ENCODE measurements around the gene FUT3.
A peak's percentile ranks its signal among the peaks of the same experiment; 100 is the strongest.

FUT3 gene

GRCh38 chr19:5823579-5824281 is 27.5 kb downstream of the FUT3 start:
- ATAC-seq: no peak

DNA sequence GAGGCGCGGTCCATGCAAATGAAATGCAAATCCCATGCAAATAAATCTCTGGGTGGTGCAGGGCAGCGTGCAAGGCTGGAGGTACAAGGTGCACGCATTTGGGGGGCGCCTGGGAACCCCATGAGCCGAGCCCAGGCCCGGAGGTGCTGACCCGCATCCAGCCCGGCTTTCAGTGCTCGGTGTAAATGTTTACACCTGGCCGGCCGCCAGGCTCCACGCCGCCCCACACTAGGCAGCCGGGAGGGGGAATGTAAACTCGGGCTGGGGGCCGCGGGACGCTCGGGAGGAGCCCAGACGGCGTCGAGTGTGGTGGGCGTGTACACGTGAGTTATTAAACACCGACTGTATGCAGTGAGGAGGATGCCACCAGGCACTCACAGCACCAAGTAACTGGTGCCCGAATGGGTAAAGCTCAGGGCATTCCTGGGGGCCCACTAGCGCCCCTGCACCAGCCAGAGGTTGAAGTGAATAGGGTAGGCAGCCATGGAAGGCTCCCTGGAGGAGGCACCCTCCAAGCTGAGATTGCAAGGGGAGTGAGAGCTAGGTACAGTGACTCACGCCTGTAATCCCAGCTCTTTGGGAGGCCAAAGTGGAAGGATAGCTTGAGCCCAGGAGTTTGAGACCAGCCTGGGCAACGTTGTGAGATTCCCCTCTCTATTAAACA is 28.9 kb downstream of the FUT3 start:
- ATAC-seq: no peak

- no peak for ATAC-seq
Observed at GRCh38 chr19:5821521-5822180, 29.6 kb downstream of the FUT3 start.

- ATAC-seq: no peak
Observed at GRCh38 chr19:5820785-5821184, 30.5 kb downstream of the FUT3 start.

DNA sequence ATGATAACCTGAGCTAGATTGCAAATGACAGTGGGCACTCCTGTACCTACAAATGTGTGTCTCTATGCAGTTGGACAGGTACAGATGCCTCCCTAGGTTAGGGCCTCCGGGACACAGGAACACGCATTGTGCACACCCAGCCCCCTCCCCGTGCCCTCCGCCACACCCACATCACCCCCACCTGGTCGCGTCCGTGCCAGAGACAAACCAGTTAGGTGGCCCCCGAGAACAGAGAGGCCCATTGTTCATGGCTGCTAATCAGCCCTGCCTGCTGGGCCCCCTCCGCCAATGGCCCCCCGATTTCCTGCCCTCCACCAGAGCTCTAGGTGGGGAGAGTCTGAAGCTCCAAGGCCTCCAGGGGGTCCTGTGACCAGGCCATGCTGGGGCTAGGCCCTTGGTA is 32.7 kb downstream of the FUT3 start:
- no peak for ATAC-seq

DNA sequence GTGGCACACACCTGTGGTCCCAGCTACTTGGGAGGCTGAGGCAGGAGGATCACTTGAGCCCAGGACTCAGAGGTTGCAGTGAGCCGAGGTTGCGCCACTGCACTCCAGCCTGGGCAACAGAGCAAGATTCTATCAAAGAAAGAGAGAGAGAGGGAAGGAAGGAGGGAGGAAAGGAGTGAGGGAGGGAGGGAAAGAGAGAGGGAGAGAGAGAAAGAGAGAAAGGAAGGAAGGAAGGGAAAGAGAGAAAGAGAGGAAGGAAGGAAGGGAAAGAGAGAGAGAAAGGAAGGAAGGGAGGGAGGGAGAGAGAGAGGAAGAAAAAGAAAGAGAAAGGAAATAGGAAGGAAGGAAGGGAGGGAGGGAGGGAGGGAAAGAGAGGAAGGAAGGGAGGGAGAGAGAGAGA is 34.0 kb downstream of the FUT3 start:
- ATAC-seq: no peak

GRCh38 chr19:5814852-5815246 is 36.4 kb downstream of the FUT3 start:
- no peak for ATAC-seq

GRCh38 chr19:5814123-5814851 is 37.0 kb downstream of the FUT3 start:
- ATAC-seq: no peak

- no peak for ATAC-seq
Observed at GRCh38 chr19:5811117-5811516, 40.1 kb downstream of the FUT3 start.

DNA sequence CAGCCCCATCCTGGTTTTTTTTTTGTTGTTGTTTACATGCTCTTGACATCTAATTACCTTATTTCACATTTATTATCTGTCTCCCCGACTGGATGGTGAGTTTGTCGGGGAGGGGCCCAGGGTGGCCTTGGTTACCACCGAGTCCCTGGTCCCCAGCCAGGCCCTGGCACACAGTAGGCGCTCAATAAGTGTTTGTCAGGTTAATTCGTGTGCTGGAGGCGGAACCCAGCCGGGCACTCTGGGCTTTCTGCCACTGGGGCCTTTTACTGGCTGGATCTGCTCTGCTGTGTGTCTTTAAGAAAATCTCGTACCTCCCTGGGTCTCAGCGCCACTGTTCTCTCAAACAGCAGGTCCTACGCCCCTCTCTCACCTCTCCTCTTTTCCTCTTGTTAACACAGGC is 41.8 kb downstream of the FUT3 start:
- no peak for ATAC-seq

DNA sequence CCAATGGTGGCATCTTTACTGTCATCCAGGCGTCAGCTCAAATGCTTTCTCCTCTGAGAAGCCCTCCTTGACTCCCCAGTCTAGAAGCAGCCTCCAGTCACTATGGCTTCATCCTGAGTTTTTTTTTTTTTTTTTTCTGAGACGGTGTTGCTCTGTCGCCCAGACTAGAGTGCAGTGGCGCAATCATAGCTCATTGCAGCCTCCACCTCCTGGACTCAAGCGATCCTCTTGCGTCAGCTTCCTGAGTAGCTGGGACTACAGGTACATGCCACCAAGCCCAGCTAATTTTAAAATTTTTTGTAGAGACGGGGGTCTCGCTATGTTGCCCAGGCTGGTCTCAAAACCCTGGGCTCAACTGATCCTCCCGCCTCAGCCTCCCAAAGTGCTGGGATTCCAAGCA is 42.2 kb downstream of the FUT3 start:
- no peak for ATAC-seq

- no peak for ATAC-seq
Observed at GRCh38 chr19:5808120-5808816, 43.0 kb downstream of the FUT3 start.

GRCh38 chr19:5806905-5807304 is 44.3 kb downstream of the FUT3 start:
- no peak for ATAC-seq

DNA sequence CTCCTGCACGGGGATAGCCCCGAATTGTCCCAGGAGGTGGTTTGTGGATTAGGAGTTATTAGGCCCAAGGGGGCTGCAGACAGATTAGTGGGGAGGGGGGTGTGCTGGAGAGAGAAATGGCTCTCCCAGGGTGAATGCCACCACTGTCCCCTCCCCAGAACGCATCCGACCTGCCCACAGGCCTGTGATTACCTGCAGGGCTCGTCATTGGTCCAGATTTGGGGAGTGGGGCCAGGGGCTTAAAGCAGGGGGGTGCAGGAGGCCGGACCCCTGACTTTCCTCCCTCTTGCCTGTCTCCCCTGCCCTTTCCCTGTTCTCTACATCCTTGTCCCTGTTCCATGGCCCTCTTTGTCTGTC is 45.1 kb downstream of the FUT3 start:
- no peak for ATAC-seq

GRCh38 chr19:5805462-5806132 is 45.7 kb downstream of the FUT3 start:
- no peak for ATAC-seq

DNA sequence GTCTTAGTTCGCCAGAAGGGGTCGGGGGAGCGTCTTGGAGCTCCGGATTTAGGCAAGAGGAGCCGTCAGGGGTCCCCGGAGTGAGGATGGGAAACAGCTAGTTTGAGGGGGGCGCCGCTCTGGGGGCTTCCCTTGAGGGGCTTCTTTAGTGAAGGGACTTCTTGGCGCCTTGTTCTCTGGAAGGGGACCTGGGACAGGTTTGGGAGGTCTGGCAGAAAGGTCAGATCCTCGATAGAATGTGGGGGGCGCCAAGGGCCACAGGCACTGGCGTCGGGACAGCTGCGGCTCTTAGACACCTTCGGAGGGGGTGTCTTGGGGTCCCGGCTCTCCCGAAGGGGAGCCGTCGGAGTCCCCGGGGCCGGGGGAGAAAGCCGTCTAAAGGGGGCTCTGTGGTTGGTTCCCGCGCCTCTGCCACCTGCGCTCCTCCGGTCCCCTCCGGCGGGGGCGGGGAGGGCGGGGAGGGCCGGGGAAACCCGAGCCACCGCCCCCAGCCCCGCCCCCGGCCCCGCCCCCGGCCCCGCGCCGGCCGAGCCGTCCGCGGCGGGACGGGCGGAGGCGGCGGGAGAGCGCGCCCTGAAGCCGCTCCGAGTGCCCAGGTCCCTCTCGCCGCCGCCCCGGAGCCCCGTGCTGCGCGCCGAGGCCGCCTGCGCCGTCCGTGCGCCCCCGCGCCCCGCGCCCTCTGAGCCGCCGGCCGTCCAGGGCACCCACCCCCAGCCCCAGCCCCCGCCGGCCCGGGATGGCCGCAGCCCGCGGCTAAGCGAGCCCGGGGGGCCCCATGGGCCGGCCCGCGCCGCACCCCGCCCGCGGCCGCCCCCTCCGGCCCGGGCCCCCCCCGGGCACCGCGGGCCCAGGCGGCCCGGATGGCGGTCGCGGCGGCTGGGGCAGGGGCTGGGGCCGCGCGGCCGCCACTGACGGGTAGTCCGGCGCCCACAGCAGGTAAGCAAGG is 46.5 kb downstream of the FUT3 start, which contains the start of gene NRTN:
NRTN (plus strand) TSS at position 552 of the 946 bp plus-strand sequence. CDS start 19,099 bp downstream, outside the sequence.
- ATAC-seq: no peak

- peak; percentile 96 to 99 for ATAC-seq
Observed at GRCh38 chr19:5803752-5804515, 47.3 kb downstream of the FUT3 start.

- no peak for ATAC-seq
Observed at GRCh38 chr19:5803441-5803751, 47.9 kb downstream of the FUT3 start.

GRCh38 chr19:5801796-5802619 is 49.2 kb downstream of the FUT3 start:
- no peak for ATAC-seq
